Measurements from ENCODE around the gene GEMIN2.

DNA sequence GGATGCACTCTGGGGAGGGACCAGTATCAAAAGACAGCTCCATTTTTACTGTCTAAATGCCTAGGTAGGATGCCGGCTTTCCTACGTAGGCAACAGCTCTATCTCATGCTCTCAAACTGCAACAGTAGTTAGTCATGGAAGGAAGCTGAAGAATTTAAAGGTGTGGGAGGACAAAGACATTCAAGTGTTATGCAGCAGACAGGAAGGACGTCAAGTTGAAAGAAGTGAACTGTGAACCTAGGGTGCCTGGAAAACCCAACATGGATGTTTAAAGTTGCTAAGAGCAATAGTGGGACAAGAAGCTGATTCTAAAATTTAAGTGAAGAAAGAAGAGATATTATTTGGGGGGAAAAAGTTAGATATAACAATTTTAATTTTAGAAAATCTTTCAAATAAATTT, 17.0 kb upstream of the GEMIN2 start:
- TF ChIP-seq POLR2AphosphoS5 (IDR thresholded peaks at IDR 0.05) (no peak), CTCF (IDR thresholded peaks at IDR 0.05) (no peak)

Data from gastroesophageal sphincter (tissue), 3 donors.